HepG2 (cell line): ENCODE measurements around the gene HSPA4L. TPM values are rescaled to one million over a fixed set of nuclear protein-coding genes. Genes with fewer than 3 reads are reported as not detected.
A peak's percentile ranks its signal among the peaks of the same experiment; 100 is the strongest.

Experiments
- AGO1 ChIP-seq: fragments of 200-400 bp; formaldehyde crosslinking; IDR thresholded peaks from 2 replicates; pipeline ENCODE4 v1.6.1; 2017; ENCODE audit warnings: mild to moderate bottlenecking, low read depth, low read length, moderate library complexity; ENCODE audit not compliant: poor library complexity, severe bottlenecking
- AKAP8 ChIP-seq: sonication (generic); formaldehyde crosslinking; IDR thresholded peaks from 2 replicates; pipeline ENCODE4 v1.5.1; 2020; ENCODE audit warnings: mild to moderate bottlenecking, missing genetic modification reagents
- ARHGAP35 ChIP-seq: sonication (generic); formaldehyde crosslinking; IDR thresholded peaks from 2 replicates; pipeline ENCODE4 v1.9.0; 2022; ENCODE audit warnings: mild to moderate bottlenecking, inconsistent platforms, moderate library complexity, missing genetic modification reagents, borderline replicate concordance
- GATA4 ChIP-seq: sonication (generic); IDR thresholded peaks from 2 replicates; pipeline ENCODE4 v1.6.1; 2016; ENCODE audit warnings: antibody characterized with exemption, low read depth, borderline replicate concordance
- HCFC1 ChIP-seq: fragments of 150-350 bp; IDR thresholded peaks from 2 replicates; pipeline ENCODE4 v1.6.1; 2014; ENCODE audit warnings: low read depth, low read length
- HMG20B ChIP-seq: conservative IDR thresholded peaks from 2 replicates; pipeline ENCODE4 v1.6.1; 2016; ENCODE audit warnings: missing genetic modification reagents, missing compliant biosample characterization
- HOXA5 ChIP-seq: sonication (generic); formaldehyde crosslinking; IDR thresholded peaks from 2 replicates; pipeline ENCODE4 v1.4.0; 2020; ENCODE audit warnings: missing genetic modification reagents
- KLF12 ChIP-seq: sonication (generic); formaldehyde crosslinking; IDR thresholded peaks from 2 replicates; pipeline ENCODE4 v1.4.0; 2020; ENCODE audit warnings: missing genetic modification reagents, borderline replicate concordance
- KMT2A ChIP-seq: sonication (generic); formaldehyde crosslinking; IDR thresholded peaks from 2 replicates; pipeline ENCODE4 v1.4.0; 2020; ENCODE audit warnings: missing genetic modification reagents
- PCBP1 ChIP-seq: fragments of 200-400 bp; formaldehyde crosslinking; IDR thresholded peaks from 2 replicates; pipeline ENCODE4 v1.6.1; 2017; ENCODE audit warnings: mild to moderate bottlenecking, low read depth, low read length, borderline replicate concordance
- PHF20 ChIP-seq: sonication (generic); formaldehyde crosslinking; IDR thresholded peaks from 2 replicates; pipeline ENCODE4 v1.5.0; 2020; ENCODE audit warnings: mild to moderate bottlenecking, missing genetic modification reagents
- POLR2G ChIP-seq: fragments of 200-400 bp; formaldehyde crosslinking; IDR thresholded peaks from 2 replicates; pipeline ENCODE4 v1.6.1; 2018; ENCODE audit warnings: mild to moderate bottlenecking, low read depth, low read length, moderate library complexity
- SSRP1 ChIP-seq: IDR thresholded peaks from 2 replicates; pipeline ENCODE4 v1.6.1; 2016; ENCODE audit warnings: control low read depth
- THYN1 ChIP-seq: sonication (generic); formaldehyde crosslinking; IDR thresholded peaks from 2 replicates; pipeline ENCODE4 v1.8.1; 2023; ENCODE audit warnings: low read depth, mild to moderate bottlenecking, moderate library complexity, missing genetic modification reagents, borderline replicate concordance
- TSC22D2 ChIP-seq: sonication (generic); formaldehyde crosslinking; IDR thresholded peaks from 2 replicates; pipeline ENCODE4 v1.5.1; 2020; ENCODE audit warnings: missing genetic modification reagents, mild to moderate bottlenecking, borderline replicate concordance
- YEATS4 ChIP-seq: sonication (generic); formaldehyde crosslinking; IDR thresholded peaks from 2 replicates; pipeline ENCODE4 v1.4.0; 2020; ENCODE audit warnings: missing genetic modification reagents, borderline replicate concordance
- ZBTB42 ChIP-seq: sonication (generic); formaldehyde crosslinking; IDR thresholded peaks from 2 replicates; pipeline ENCODE4 v1.5.0; 2020; ENCODE audit warnings: mild to moderate bottlenecking, missing genetic modification reagents
- ZNF772 ChIP-seq: sonication (generic); formaldehyde crosslinking; IDR thresholded peaks from 2 replicates; pipeline ENCODE4 v1.5.0; 2020; ENCODE audit warnings: mild to moderate bottlenecking, missing genetic modification reagents
- ZSCAN21 ChIP-seq: sonication (generic); formaldehyde crosslinking; IDR thresholded peaks from 2 replicates; pipeline ENCODE4 v1.8.0; 2022; ENCODE audit warnings: mild to moderate bottlenecking, missing genetic modification reagents, moderate library complexity, borderline replicate concordance
- ZSCAN31 ChIP-seq: sonication (generic); formaldehyde crosslinking; IDR thresholded peaks from 2 replicates; pipeline ENCODE4 v1.5.0; 2020; ENCODE audit warnings: low read depth, mild to moderate bottlenecking, missing genetic modification reagents
- ZSCAN9 ChIP-seq: IDR thresholded peaks from 2 replicates; pipeline ENCODE4 v1.6.1; 2016; ENCODE audit warnings: borderline replicate concordance
- polyA plus RNA-seq, 8 experiments: library from polyadenylated mRNA; depleted of rRNA in 3 of 8; stranded (reverse) in 7 of 8; unstranded in 1 of 8; fragments of >200 nt; fragmentation: Illumina TruSeq in 4 of 8; extraction: Trizol in 4 of 8; gene quantifications; 2 replicates each; pipeline versions ENCODE4 v1.2.1 to v1.2.3, GENCODE V29; 2011 to 2016; ENCODE audit warnings: low read depth in 4 of 8, missing spikeins in 1 of 8, mixed read lengths in 1 of 8; ENCODE audit not compliant: insufficient read depth in 1 of 8
- total RNA-seq, 5 experiments: library from RNA; depleted of rRNA; stranded (reverse); fragments of >200 nt; fragmentation: Illumina TruSeq; extraction: Trizol; gene quantifications; 2 replicates each; pipeline ENCODE4 v1.2.3, GENCODE V29; 2016; ENCODE audit warnings: low read depth in 1 of 5
- TF ChIP-seq, protein P1 (sequence below): sonication (generic); formaldehyde crosslinking; IDR thresholded peaks from 2 replicates; pipeline ENCODE4 v1.4.0; 2020; ENCODE audit warnings: missing genetic modification reagents
- TF ChIP-seq, protein P2 (sequence below): IDR thresholded peaks from 2 replicates; pipeline ENCODE4 v1.6.1; 2016; ENCODE audit warnings: low read depth, borderline replicate concordance
- TF ChIP-seq, protein P3 (sequence below): IDR thresholded peaks from 2 replicates; pipeline ENCODE4 v1.6.1; 2016; ENCODE audit warnings: mild to moderate bottlenecking, missing biosample characterization, missing genetic modification reagents

The HSPA4L gene
- total and polyA plus RNA-seq, 2 of the 13 experiments (the other 11 are each of a cell fraction or from before 2014, with no cell fraction given) = 3.7 to 31.5 TPM

DNA sequence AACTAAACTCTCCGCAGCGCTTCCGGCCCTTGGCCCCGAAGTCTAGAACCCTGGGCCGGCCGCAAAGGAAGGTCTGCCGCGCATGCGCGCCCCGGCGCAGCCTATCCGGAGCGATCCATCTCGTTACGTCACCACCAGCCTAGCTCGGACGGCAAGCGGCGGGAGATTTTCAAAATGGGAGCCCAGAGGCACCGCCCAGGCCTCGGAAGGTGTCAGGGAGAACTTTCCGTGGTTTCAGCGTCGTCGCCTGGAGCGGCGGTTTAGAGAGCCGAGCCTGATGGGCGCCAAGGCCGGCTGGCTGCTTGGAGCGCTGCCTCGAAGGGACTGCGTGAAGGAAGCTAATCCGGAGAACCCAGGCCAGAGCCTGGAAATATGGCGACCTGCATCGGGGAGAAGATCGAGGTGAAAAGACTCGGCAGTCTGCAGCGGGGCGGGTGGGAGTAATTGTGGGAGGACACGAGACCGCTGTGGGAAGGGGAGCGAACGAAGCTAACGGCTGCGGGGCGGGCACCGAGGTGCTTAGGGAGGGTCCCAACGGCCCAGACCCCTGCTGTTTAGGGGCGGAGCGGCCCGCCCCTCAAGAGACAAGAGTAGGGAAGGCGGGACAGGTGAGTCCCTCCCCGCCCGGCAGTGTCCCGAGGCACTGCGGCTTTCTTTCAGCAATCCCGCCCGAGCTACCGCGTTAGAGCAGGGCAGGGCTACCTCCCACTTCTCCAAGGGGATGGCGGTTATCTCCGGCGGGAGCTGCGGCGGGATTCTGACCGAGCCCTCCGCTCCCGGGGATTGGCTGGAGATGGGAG is 98.8 kb downstream of the HSPA4L start, which contains the start of gene PLK4 (continued):
- peak; percentile 36 for TF ChIP-seq AGO1
- TF ChIP-seq KLF12 (CRISPR knock-in tag) = peak; percentile 41; the same call in 1 of the 2 replicates
- 0 out of 2 replicates have a peak, but pooled peaks have one; percentile 32 for TF ChIP-seq PCBP1
- TF ChIP-seq THYN1 (CRISPR knock-in tag) = 0 out of 2 replicates have a peak, but pooled peaks have one; percentile 43
- peak; percentile 66; the same call in 1 of the 2 replicates for TF ChIP-seq GATA4
- TF ChIP-seq ZBTB42 = no peak
- peak; percentile 91 for TF ChIP-seq ZSCAN31 (CRISPR knock-in tag)
- TF ChIP-seq SSRP1 = no peak
- peak; percentile 84 for TF ChIP-seq YEATS4 (CRISPR knock-in tag)
- TF ChIP-seq ZSCAN9 = peak; percentile 52; the same call in 1 of the 2 replicates
- TF ChIP-seq HOXA5 (CRISPR knock-in tag) = no peak; the same call in 1 of the 2 replicates
- peak; percentile 56 for TF ChIP-seq PHF20
- TF ChIP-seq KMT2A = peak; percentile 92
- peak; percentile 36; the same call in 1 of the 2 replicates for TF ChIP-seq HCFC1
- no peak for TF ChIP-seq ARHGAP35 (CRISPR knock-in tag)
- TF ChIP-seq POLR2G = peak; percentile 73
- peak; percentile 81; the same call in 1 of the 2 replicates for TF ChIP-seq TSC22D2 (CRISPR knock-in tag)
- no peak for TF ChIP-seq ZSCAN21 (CRISPR knock-in tag)
- TF ChIP-seq, protein P1, sequence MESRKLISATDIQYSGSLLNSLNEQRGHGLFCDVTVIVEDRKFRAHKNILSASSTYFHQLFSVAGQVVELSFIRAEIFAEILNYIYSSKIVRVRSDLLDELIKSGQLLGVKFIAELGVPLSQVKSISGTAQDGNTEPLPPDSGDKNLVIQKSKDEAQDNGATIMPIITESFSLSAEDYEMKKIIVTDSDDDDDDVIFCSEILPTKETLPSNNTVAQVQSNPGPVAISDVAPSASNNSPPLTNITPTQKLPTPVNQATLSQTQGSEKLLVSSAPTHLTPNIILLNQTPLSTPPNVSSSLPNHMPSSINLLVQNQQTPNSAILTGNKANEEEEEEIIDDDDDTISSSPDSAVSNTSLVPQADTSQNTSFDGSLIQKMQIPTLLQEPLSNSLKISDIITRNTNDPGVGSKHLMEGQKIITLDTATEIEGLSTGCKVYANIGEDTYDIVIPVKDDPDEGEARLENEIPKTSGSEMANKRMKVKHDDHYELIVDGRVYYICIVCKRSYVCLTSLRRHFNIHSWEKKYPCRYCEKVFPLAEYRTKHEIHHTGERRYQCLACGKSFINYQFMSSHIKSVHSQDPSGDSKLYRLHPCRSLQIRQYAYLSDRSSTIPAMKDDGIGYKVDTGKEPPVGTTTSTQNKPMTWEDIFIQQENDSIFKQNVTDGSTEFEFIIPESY (CRISPR knock-in tag) = no peak
- TF ChIP-seq AKAP8 (CRISPR knock-in tag) = no peak
- TF ChIP-seq HMG20B = no peak
- TF ChIP-seq, protein P2, sequence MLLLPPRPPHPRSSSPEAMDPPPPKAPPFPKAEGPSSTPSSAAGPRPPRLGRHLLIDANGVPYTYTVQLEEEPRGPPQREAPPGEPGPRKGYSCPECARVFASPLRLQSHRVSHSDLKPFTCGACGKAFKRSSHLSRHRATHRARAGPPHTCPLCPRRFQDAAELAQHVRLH = peak; percentile 61
- 0 out of 2 replicates have a peak, but pooled peaks have one; percentile 67 for TF ChIP-seq ZNF772 (CRISPR knock-in tag)
- TF ChIP-seq, protein P3, sequence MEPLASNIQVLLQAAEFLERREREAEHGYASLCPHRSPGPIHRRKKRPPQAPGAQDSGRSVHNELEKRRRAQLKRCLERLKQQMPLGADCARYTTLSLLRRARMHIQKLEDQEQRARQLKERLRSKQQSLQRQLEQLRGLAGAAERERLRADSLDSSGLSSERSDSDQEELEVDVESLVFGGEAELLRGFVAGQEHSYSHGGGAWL (CRISPR knock-in tag) = peak; percentile 39; the same call in 1 of the 2 replicates
